HL-60 (cell line): ENCODE results near the gene RSPH6A.

Source experiments
- GABPA ChIP-seq: IDR thresholded peaks from 2 replicates; pipeline ENCODE4 v1.6.1; 2012; ENCODE audit warnings: low read depth
- POLR2AphosphoS5 ChIP-seq: IDR thresholded peaks from 2 replicates; pipeline ENCODE4 v1.6.1; 2012; ENCODE audit warnings: low read depth
- REST ChIP-seq: IDR thresholded peaks from 2 replicates; pipeline ENCODE4 v1.6.1; 2012; ENCODE audit warnings: low read depth; ENCODE audit not compliant: insufficient replicate concordance
- SPI1 ChIP-seq: IDR thresholded peaks from 2 replicates; pipeline ENCODE4 v1.6.1; 2012; ENCODE audit warnings: low read depth, mild to moderate bottlenecking, borderline replicate concordance
- TF ChIP-seq, protein P1 (sequence below): IDR thresholded peaks from one replicate; pipeline ENCODE4 v1.5.1; 2011; ENCODE audit warnings: low read length, control low read depth, inconsistent platforms; ENCODE audit not compliant: insufficient read depth

DNA sequence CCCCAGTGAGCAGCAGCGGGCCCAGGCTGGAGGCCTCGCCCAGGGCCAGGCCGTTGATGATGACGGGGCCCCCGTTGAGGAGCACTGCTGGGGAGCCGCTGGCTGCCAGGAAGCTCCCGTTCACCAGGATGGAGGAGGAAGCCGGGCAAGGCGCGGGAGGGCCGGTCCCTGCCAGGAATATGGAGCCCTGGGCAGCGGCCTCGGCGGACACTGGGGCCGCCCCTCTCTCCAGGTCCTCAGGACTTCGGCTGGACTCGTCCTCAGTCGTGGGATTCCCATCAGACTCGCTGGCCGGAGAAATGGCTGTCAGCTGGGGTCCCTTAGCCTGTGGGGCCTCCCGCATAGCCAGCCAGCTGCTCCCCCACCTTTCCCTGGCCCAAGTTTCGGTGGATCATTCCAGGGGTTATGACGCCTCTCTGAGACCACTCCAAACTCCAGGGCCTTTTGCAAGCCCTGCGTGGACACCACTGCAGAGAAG, 48.2 kb downstream of the RSPH6A start:
- TF ChIP-seq POLR2AphosphoS5, result no peak
- TF ChIP-seq, protein P1, sequence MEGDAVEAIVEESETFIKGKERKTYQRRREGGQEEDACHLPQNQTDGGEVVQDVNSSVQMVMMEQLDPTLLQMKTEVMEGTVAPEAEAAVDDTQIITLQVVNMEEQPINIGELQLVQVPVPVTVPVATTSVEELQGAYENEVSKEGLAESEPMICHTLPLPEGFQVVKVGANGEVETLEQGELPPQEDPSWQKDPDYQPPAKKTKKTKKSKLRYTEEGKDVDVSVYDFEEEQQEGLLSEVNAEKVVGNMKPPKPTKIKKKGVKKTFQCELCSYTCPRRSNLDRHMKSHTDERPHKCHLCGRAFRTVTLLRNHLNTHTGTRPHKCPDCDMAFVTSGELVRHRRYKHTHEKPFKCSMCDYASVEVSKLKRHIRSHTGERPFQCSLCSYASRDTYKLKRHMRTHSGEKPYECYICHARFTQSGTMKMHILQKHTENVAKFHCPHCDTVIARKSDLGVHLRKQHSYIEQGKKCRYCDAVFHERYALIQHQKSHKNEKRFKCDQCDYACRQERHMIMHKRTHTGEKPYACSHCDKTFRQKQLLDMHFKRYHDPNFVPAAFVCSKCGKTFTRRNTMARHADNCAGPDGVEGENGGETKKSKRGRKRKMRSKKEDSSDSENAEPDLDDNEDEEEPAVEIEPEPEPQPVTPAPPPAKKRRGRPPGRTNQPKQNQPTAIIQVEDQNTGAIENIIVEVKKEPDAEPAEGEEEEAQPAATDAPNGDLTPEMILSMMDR, result no peak
- TF ChIP-seq REST, result no peak
- TF ChIP-seq GABPA, result no peak
- TF ChIP-seq SPI1, result no peak
